Uterus (tissue), 2 donors: ENCODE measurements around the gene COL1A1.

Experiments used
- CTCF ChIP-seq, 4 experiments: fragments of 200-600 bp in 2 of 4; fragments of 450-650 bp in 2 of 4; sonication (generic) in 2 of 4; IDR thresholded peaks; one replicate each; pipeline ENCODE4 v1.5.1; 2016 to 2019; ENCODE audit warnings: antibody characterized with exemption in 4 of 4, mild to moderate bottlenecking in 2 of 4, moderate library complexity in 1 of 4
- POLR2A ChIP-seq, 2 donors: fragments of 450-650 bp; IDR thresholded peaks; one replicate each; pipeline ENCODE4 v1.6.1; 2016; ENCODE audit warnings: antibody characterized with exemption in 2 of 2, mild to moderate bottlenecking in 1 of 2, moderate library complexity in 1 of 2

- no peak for TF ChIP-seq CTCF (IDR thresholded peaks at IDR 0.05)
- no peak for TF ChIP-seq POLR2A (IDR thresholded peaks at IDR 0.05)
These were observed 4.6 kb downstream of the COL1A1 start for GRCh38 chr17:50196826-50197225.
